Endothelial cell of umbilical vein (primary cell): ENCODE results near the gene LOXHD1.

Experiments used
- CTCF ChIP-seq, 2 donors: IDR thresholded peaks; 1 replicate in 1 of 2; 2 replicates in 1 of 2; pipeline ENCODE4 v1.5.1; 2011; ENCODE audit warnings: low read length in 2 of 2, mild to moderate bottlenecking in 2 of 2, moderate library complexity in 2 of 2, control low read depth in 1 of 2, inconsistent platforms in 1 of 2, low read depth in 1 of 2; ENCODE audit not compliant: insufficient read depth in 1 of 2; ENCODE audit errors: extremely low read depth in 1 of 2
- POLR2AphosphoS5 ChIP-seq: IDR thresholded peaks from 2 replicates; pipeline ENCODE4 v1.6.1; 2012; ENCODE audit warnings: low read depth, mild to moderate bottlenecking, control low read depth, low read length, moderate library complexity; ENCODE audit not compliant: insufficient read depth

DNA sequence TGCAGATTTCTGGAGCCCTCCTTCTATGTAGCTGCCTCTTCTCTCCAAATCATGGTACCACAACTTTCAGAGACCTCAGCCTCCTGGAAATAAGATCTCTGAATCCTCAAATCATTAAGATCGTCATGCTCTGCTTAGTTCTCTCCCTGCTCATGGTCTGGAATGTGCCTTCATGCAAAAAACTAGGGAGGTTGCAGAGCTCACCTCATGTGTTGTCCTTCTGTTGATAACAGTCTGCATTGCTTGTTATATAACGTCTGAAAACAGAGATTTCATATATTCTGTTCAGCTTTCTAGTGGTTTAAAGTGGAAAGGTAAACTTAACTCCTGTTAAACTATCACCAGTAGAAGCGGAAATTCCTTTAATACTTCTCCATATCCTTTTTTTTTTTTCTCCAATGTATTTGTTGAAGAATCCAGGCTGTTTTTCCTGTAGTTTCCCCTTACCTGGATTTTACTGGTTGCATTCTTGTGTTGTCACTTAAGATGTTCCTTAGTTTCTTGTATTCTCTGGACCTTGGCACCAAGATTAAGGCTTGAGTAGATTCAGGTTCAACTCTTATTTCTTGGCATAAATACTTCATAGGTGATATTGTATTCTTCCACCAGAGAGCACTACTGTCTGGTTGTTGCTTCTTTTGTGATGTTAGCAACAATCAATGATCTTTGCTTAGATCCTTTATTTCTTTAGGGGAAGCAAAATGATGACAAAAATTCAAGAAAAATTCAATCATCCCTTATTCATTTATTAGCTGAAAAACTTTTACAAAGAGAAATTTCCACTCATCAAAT lies 211.3 kb downstream of the LOXHD1 start:
- TF ChIP-seq CTCF (IDR thresholded peaks at IDR 0.05; ENCODE audit: extremely low read depth in 1 of 2, insufficient read depth in 1 of 2, low read depth in 1 of 2, low read length in 2 of 2) = no peak
- TF ChIP-seq POLR2AphosphoS5 = no peak
